ENCODE data around the gene ARHGAP25. TPM values are rescaled to one million over a fixed set of nuclear protein-coding genes. Genes with fewer than 3 reads are reported as not detected.

The ARHGAP25 gene
- total RNA-seq, 4 donors from 2014 or later, result 4.9 to 82.5 (median 8.7) TPM

DNA sequence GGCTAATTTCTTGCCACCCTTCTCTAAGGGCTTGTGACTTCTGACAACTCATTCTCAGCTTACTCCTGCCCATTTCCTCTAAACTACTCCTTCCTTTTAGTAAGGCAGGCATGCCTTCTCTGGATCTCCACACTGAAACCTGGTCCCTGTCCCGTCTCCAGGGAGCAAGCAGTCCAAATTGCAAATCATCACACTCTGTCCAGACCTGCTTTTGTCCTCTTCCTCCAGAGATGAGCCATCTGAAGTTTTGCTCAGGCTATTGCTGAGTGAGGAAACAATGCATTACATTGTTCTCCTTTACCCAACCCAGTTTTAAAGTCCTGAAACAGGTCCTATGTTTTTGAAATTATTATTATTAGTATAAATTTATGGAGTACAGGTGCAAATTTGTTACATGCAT lies 57.3 kb downstream of the ARHGAP25 start:
- peaks cover 0 to 6% (median 0%) of the 10 kb centered on the region in 3 donors for H3K36me3 ChIP-seq
- no peak for DNase-seq
- peak overlapping the region in 1 of 4 donors; percentile 79 for H3K27ac ChIP-seq
- no peak overlapping the region for H3K4me3 ChIP-seq
- H3K27me3 ChIP-seq, result no peaks in the 10 kb centered on the region
- H3K4me1 ChIP-seq, result peaks cover 0 to 31% (median 4%) of the 10 kb centered on the region in 4 donors
- TF ChIP-seq POLR2A (IDR thresholded peaks at IDR 0.05) (no peak), CTCF (IDR thresholded peaks at IDR 0.05) (no peak)
- H3K9me3 ChIP-seq, result no peaks in the 10 kb centered on the region

GRCh38 chr2:68792751-68793150 lies 58.1 kb downstream of the ARHGAP25 start:
- H3K4me1 ChIP-seq, result peaks cover 0 to 30% (median 5%) of the 10 kb centered on the region in 4 donors
- peak overlapping the region in 1 of 4 donors; percentile 79 for H3K27ac ChIP-seq
- no peaks in the 10 kb centered on the region for H3K27me3 ChIP-seq
- no peaks in the 10 kb centered on the region for H3K9me3 ChIP-seq
- no peak for TF ChIP-seq CTCF (IDR thresholded peaks at IDR 0.05)
- TF ChIP-seq POLR2A (IDR thresholded peaks at IDR 0.05), result no peak
- H3K36me3 ChIP-seq, result peaks cover 0 to 5% (median 0%) of the 10 kb centered on the region in 3 donors
- DNase-seq, result no peak
- no peak overlapping the region for H3K4me3 ChIP-seq

GRCh38 chr2:68796295-68796905 lies 61.8 kb downstream of the ARHGAP25 start:
- DNase-seq, result no peak
- TF ChIP-seq POLR2A (IDR thresholded peaks at IDR 0.05) (no peak), CTCF (IDR thresholded peaks at IDR 0.05) (no peak)
- Histone ChIP-seq H3K27me3 (no peaks in the 10 kb centered on the region), H3K4me3 (no peak overlapping the region), H3K27ac (peak overlapping the region in 2 of 4 donors; percentile 47 to 63), H3K4me1 (peaks cover 0 to 20% (median 5%) of the 10 kb centered on the region in 4 donors), H3K9me3 (no peaks in the 10 kb centered on the region), H3K36me3 (no peaks in the 10 kb centered on the region)

DNA sequence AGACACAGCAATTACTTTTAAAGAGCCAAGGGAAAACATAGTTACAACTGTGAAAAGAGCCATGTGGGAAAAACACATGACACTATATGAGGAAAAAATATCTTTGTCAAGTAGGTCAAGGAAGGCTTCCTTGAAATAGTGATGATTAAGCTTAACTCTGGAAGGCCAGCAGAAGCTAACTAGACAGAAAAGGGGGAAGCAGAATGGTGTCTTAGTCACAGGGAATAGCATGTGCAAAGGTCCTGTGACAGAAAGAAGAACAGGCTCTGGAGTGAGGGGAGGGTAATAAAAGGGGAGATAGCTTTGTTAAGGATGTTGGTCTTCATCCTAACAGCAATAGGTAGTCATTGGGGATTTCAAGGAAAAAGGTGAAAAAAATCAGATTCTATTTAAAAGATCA lies 64.0 kb downstream of the ARHGAP25 start:
- Histone ChIP-seq H3K9me3 (no peaks in the 10 kb centered on the region), H3K27ac (no peak overlapping the region), H3K4me1 (peaks cover 0 to 15% (median 5%) of the 10 kb centered on the region in 4 donors), H3K4me3 (no peak overlapping the region), H3K27me3 (no peaks in the 10 kb centered on the region), H3K36me3 (no peaks in the 10 kb centered on the region)
- DNase-seq, result no peak
- TF ChIP-seq CTCF (IDR thresholded peaks at IDR 0.05), result no peak
- no peak for TF ChIP-seq POLR2A (IDR thresholded peaks at IDR 0.05)

DNA sequence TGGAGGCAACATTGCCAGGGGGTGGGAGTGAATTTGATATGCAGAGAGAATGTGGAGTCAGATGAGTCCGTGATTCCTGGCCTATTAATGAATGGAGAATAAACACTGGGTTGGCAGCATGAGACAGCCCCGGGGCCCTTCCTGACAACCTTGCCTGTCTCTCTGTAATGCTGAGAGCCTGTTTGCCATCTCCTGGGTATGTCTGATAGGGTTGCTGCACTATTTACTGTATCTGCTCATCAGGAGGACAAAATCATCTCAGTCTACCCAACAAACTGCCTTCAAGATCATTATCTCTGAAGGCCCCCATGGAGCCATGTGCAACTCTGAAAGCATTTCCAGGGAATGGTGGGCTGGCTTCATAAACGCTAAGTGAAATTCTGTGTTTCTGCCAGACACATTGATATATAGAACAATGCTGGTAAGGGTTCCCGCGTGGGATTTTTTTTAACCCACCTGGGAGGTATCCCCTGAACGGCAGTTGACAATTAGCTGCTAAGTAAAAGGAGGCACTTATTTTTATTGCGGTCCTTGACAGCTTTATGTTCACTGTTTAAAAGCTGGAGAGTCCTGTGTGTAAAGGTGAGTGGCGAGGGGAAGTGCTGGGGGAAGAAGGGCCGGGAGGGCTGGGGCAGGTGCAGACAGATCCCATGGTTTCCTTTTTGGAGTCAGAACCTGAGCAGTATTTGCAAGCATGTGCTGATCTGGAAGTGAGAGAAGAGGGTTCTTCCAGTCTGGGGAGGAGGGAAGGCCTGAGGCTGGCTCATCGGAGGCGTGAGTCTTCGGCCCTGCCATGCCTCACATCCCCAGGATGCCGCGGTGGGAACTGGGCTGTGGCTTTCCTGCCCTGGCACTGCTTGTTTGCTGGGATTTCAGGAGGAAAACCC lies 64.8 kb downstream of the ARHGAP25 start:
- no peaks in the 10 kb centered on the region for H3K9me3 ChIP-seq
- H3K27ac ChIP-seq, result no peak overlapping the region
- no peaks in the 10 kb centered on the region for H3K36me3 ChIP-seq
- no peak overlapping the region for H3K4me3 ChIP-seq
- peaks cover 0 to 15% (median 3%) of the 10 kb centered on the region in 4 donors for H3K4me1 ChIP-seq
- DNase-seq, result no peak
- TF ChIP-seq POLR2A (IDR thresholded peaks at IDR 0.05) (no peak), CTCF (IDR thresholded peaks at IDR 0.05) (no peak)
- no peaks in the 10 kb centered on the region for H3K27me3 ChIP-seq
